NCI-H187 (cell line): Measurements from ENCODE around the gene OR10C1.

Experiments used
- DNase-seq, 2 experiments: peaks; one replicate each; lab custom pipeline; 2025; lab: John Stamatoyannopoulos, UW

The OR10C1 gene

DNA sequence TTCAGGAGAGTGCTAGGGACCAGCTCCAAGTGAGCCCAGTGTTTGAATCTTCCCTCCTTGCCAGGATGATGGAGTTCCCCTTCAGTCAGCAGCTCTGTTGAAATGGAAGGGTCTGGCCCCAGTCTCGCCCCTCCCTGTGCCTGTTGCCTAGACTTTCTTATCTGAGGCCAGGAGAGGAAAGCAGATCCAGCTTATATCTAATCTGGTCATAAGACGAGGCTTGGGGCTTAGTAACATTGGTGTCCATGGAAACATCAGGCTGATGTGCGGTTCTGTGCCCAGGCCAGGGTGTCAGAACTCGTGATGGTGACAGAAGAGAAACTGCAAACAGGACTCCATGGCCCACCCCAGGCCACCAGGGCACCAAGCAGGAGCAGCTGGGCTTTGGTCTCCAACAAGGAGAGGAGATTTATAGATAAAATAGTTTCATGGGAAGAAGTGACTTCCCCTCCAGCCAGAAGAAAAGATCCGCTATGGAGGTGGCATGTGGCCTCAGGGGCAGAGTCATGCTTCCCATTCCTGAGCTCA, 38.9 kb downstream of the OR10C1 start:
- no peak for DNase-seq

GRCh38 chr6:29478740-29479139, 39.6 kb downstream of the OR10C1 start:
- no peak for DNase-seq

DNA sequence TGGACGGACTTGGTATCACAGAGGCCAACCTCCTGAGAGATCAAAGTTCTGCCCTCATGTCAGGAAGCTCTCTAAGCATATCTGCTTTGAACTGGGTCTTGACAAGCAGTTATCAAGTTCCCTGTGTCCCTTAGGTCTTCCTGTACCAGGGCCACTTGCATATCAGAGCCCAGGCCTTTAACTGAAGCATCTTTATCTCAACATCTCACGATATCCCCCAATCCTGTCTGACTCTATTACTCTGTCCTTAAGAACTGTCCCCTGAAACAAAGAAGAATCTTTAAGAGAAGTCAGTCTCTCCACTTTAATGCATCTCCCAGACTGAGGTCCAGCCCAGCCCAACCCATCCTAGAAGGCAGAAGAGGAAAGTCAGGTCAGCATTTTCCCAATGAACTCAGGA, 40.5 kb downstream of the OR10C1 start:
- no peak for DNase-seq

DNA sequence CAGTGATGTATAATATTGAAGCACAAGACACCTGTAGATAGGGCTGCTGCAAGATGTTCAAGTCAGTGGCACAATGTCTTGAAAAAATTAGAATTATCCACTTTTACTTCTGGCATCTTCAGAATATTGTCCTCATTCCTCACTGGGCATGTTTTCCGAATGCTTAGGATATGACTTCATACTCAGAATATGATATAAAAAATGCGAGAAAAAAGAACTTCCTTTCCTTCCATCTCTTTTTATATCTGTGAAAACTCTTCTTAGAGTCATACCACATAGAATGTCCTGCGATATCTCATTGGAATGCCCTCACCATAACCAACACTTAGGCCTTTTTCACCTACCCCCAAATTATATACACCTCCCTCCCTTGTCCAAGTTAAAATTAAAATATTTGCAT, 44.1 kb downstream of the OR10C1 start:
- no peak for DNase-seq

GRCh38 chr6:29483735-29484134, 44.6 kb downstream of the OR10C1 start:
- no peak for DNase-seq

GRCh38 chr6:29486577-29486976, 47.5 kb downstream of the OR10C1 start:
- no peak for DNase-seq

DNA sequence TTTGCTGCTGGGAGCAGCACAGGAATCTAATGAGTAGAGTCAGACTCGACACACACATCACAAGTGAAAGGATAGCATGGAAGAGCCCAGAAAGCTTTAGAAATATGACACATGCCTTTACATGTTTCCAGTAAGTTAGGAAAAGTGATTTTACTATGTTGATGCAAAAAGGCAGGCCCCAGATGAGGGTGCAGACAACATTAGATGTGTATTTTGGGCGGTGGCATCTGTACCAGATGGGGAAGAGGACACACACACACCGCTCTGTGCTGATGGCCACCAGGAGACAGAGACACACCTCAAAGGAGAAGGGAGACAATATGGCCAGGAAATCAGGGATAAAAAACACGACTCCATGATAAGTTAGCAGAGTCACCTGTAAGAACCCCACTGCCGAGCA, 48.0 kb downstream of the OR10C1 start:
- DNase-seq = no peak

DNA sequence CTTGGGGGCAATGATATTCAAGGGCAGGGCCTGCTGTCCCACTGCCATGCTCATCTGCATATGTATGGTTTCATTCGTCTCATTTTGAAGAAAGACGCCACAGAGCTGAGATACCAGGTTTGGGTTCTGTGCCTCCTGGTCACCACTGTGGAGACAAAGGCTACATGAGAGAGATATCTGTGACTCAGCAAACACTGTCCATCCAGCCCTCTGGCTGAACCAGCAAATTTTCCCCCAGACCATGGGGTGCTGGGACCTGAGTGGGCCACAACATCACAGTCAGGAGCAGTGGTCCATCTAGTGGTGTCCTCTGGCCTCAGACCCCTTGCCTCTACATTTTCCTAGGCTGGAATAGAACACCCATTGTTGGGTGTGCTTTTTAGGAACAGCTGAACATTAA, 48.6 kb downstream of the OR10C1 start, which contains the start of gene MAS1L:
Gene MAS1L, minus strand, starts transcription at position 297 of the 400 bp plus-strand sequence. Its CDS starts 54 bp downstream, at position 243.
- no peak for DNase-seq

DNA sequence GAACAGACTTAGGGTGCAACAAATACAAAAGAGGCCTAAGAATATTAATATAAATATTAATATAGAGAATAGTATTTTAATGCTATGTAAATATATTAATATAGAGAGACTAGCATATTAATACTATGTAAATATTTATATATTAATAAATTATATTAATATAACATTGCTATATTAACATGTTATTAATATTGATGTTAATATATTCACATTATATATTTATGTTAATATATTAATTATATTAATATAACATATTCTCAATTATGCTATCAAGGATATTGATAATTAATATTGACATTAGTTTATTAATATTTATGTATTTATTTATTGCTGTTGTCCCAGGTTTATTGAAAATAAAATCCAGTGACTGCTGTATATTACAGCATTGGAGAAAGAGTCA, 49.8 kb downstream of the OR10C1 start:
- no peak for DNase-seq

- no peak for DNase-seq
Measured at GRCh38 chr6:29489286-29489685, 50.2 kb downstream of the OR10C1 start.

- DNase-seq = no peak
Measured at GRCh38 chr6:29490055-29490454, 50.9 kb downstream of the OR10C1 start.

GRCh38 chr6:29490552-29490951, 51.4 kb downstream of the OR10C1 start:
- no peak for DNase-seq
